Stimulated activated CD4-positive, alpha-beta T cell treated with anti-CD3 and anti-CD28 coated beads, Interleukin-1b, Interleukin-23, amount 100 ng/mL, for 24 hours (primary cell): ENCODE measurements around the gene PDE3A.
"Not testable (repeated sequence)": the region's sequence is repeated elsewhere in the genome, so short reads cannot be mapped to it uniquely, and the experiment has no call there.

ENCODE experiments used
- DNase-seq, 4 experiments: peaks; one replicate each; pipeline ENCODE4 v3.0.0-alpha.2; 2020; ENCODE audit warnings: low read depth in 4 of 4, low spot score in 1 of 4

Gene PDE3A

DNA sequence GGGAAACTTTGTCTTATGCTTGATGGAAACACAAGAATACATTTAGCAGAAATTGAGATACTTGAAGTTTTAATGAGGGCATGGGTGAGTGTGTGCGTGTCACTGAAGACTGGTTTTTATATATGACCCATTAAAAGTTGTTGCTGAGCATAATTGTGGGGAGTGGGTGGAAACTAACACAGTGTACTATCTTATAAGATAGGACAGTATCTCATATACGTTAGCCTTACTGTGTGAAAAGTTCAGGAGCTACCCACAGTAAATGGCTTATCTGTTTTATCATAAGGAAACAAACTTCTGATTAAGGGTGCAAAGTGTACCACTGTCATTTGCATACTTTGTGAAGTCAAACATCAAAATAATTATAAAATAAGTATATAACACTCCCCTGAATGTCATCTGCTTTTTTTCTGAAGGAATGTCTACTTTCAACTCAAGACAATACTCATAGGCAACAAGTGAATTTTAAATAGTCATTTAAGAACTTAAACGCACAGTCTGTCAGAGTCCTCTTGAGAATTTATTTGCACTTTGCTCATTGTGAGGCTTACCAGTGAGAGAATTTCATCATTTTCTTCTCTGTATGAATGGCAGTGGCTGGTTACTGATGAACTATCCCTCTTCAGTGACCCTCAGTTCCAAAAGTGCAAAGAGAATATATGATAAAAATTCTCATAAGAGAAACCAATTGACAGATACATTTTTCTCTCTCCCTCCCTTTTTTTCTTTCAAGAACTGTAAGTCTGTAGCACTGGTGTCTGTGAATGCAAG lies 4.2 kb downstream of the PDE3A start:
- no peak for DNase-seq

GRCh38 chr12:20374795-20375194 lies 6.5 kb downstream of the PDE3A start:
- no peak for DNase-seq

GRCh38 chr12:20375560-20375959 lies 7.2 kb downstream of the PDE3A start:
- no peak for DNase-seq

- no peak for DNase-seq
These were observed 8.6 kb downstream of the PDE3A start for GRCh38 chr12:20376984-20377383.

- DNase-seq: no peak
These were observed 9.4 kb downstream of the PDE3A start for GRCh38 chr12:20377750-20378149.

DNA sequence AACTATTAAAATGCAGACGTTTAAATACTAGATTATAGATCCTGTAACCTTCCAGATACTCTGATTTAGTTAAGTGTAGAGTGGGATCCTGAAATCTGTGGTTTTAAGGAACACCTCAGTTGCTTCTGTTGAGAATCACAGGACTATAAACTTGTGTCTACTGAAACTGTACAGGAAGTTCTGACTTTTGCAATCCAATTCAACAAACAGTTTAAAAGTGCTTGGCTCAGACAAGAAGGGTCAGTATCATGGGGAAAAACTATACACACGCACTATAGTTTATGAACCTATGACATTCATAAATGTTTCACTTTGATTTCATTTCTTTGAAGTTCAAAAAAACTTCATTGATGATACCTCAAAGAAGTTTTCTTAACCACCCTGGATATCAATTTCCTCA lies 13.8 kb downstream of the PDE3A start:
- DNase-seq: no peak

- no peak for DNase-seq
These were observed 15.3 kb downstream of the PDE3A start for GRCh38 chr12:20383612-20384011.

DNA sequence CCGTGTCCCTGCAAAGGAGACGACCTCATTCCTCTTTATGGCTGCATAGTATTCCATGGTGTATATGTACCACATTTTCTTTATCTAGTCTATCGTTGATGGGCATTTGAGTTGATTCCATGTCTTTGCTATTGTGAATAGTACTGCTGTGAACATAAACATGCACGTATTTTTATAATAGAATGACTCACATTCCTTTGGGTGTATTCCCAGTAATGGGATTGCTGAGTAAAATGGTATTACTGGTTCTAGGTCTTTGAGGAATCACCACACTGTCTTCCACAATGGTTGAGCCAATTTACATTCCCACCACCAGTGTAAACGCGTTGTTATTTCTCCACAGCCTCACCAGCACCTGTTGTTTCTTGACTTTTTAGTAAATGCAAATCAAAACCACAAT lies 16.5 kb downstream of the PDE3A start:
- not testable (repeated sequence) for DNase-seq

DNA sequence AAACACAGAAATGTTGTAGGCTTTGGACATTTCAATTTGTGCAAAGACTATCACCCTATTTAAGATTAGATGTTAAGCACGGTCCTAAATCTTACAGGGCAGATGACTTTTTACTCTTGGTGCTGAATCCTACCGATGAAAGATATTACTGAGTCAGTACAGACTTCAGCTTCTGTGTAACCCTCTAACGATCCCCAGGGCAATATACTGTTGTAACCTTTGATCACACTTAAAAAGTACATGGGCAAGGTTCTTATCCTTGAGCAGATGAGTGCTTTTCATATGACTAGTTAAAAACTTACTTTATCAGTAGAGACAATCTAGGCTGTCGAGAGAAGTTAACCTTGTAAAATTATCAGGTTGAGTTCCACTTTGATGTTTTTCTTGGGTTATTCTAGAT lies 22.5 kb downstream of the PDE3A start:
- DNase-seq: no peak

DNA sequence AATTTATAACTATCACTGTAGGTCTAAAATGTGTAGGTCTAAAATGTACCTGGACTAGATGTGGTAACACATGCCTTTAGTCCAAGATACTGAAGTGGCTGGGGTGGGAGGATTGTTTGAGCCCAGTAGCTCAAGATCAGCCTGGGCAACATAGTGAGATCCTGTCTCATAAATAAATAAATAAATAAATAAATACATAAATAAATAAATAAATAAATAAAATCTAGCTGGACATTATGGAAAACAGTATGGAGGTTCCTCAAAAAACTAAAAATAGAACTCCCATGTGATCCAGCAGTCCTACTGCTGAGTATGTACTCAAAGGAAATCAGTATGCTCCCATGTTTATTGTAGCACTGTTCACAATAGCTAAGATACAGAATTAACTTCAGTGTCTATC lies 24.0 kb downstream of the PDE3A start:
- DNase-seq: no peak

- DNase-seq: no peak
These were observed 25.4 kb downstream of the PDE3A start for GRCh38 chr12:20393707-20394106.

GRCh38 chr12:20395791-20396550 lies 27.6 kb downstream of the PDE3A start:
- DNase-seq: no peak

DNA sequence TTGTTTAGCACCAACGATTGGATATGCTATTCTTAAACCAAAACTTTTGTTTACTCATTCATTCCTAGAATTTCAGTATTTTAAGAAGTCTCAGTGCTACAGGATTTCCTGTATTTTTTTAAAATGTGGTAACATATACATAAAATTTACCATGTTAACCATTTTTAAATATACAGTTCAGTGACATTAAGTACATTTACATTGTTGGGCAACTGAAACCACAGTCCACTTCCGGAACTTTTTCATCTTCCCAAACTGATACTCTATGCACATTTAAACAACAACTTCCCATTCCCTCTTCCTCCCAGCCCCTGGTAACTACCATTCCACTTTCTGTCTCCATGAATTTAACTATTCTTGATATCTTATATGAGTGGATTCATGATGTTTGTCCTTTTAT lies 30.3 kb downstream of the PDE3A start:
- DNase-seq: no peak

GRCh38 chr12:20400003-20400402 lies 31.7 kb downstream of the PDE3A start:
- no peak for DNase-seq

- DNase-seq: no peak
These were observed 34.9 kb downstream of the PDE3A start for GRCh38 chr12:20403230-20403629.

GRCh38 chr12:20404576-20405346 lies 36.4 kb downstream of the PDE3A start:
- no peak for DNase-seq

GRCh38 chr12:20409607-20410377 lies 41.5 kb downstream of the PDE3A start:
- DNase-seq: no peak

DNA sequence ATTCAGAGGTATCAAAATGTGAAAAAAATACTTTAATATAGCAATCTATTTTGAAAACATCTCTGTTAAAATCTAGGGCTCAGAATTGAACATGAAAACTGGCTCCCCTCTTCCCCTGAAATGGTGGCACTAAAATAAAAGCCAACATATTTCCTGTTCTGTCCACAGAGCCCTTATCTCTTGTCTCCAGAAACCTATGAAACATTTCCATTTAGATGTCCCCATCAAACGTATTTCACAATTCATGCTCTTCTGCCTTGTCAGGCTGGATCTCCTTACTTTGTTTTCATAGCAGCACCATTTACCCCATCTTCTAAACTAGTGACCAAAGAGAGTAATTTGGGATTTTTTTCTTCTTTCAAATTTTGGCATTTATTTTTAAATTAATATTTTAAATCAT lies 42.4 kb downstream of the PDE3A start:
- no peak for DNase-seq

DNA sequence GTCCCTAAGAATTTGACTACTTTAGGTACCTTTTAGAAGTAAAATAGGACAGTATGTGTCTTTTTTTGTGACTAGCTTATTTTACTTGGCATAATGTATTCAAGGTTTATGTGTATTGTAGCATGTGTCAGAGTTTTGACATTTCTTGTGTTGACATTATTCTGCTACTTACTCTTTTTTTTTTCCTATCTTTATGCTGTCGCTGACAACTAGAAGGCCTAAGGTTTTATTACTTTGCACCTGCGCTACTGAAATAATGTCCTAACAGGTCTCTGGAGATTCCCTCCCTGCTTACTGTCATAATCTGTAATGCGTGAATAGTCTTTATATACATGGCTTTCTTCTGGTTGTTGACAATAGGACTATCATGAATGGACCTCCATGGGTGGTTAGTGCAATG lies 43.0 kb downstream of the PDE3A start:
- DNase-seq: no peak

DNA sequence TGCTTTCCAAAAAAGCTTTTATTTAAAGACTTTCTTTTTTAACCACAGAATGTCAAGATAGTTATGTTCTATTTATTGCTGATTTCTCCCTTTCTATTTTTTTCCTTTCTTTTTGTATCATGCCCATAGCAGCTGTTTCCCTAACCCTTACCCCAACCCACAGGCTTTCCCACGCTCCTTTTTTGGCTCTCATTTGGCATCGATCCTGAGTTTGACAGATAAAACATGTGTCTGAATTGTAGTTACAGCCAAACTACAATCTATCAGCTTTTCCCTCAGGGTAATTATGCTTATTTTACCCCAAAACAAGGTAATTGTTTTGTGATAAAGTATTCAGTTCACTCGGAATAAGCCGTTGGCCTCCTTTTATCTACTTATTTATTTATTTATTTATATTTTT lies 46.7 kb downstream of the PDE3A start:
- DNase-seq: no peak

GRCh38 chr12:20415641-20416040 lies 47.3 kb downstream of the PDE3A start:
- DNase-seq: no peak
